IMR-90 (cell line): ENCODE measurements around the gene ARTN. TPM values are rescaled to one million over a fixed set of nuclear protein-coding genes. Genes with fewer than 3 reads are reported as not detected.

Experiments
- ATAC-seq: fragments of 200-7000 bp; cut with Tn5 transposase; 2 replicates; pipeline ENCODE4 v1.9.1; 2020; ENCODE audit warnings: low read depth, mild to moderate bottlenecking, moderate library complexity
- BruUV-seq: library from RNA; stranded (reverse); fragments of 400-500 nt; replicated peaks from 2 replicates; lab custom pipeline; 2021; lab: Mats Ljungman, UMichigan
- CTCF ChIA-PET: fragments of 300-600 bp; formaldehyde crosslinking; extraction: SDS; loops from one replicate; lab custom pipeline; 2021; ENCODE audit warnings: antibody characterized with exemption; lab: Yijun Ruan, JAX
- POLR2A ChIA-PET: fragments of 300-600 bp; sonication (Branson Sonifier 250); formaldehyde crosslinking; loops from one replicate; lab custom pipeline; 2022; ENCODE audit warnings: antibody characterized with exemption; ENCODE audit not compliant: unreplicated experiment; lab: Charles Lee
- DNase-seq: peaks from one replicate; pipeline ENCODE4 v3.0.0; 2013
- H2AFZ ChIP-seq: replicated peaks from 2 replicates; pipeline ENCODE3; 2013; ENCODE audit warnings: low read length, mild to moderate bottlenecking; ENCODE audit not compliant: poor library complexity
- H2AK5ac ChIP-seq: 2 replicates; pipeline ENCODE4 v1.6.1; 2013; ENCODE audit warnings: low read depth, low read length, inconsistent platforms
- H2AK9ac ChIP-seq: replicated peaks from 2 replicates; pipeline ENCODE3; 2013; ENCODE audit warnings: mild to moderate bottlenecking, low read depth, low read length, moderate library complexity; ENCODE audit not compliant: poor library complexity
- H2BK120ac ChIP-seq: 2 replicates; pipeline ENCODE4 v1.6.1; 2013; ENCODE audit warnings: low read depth, low read length, inconsistent platforms
- H2BK15ac ChIP-seq: 3 replicates; pipeline ENCODE4 v1.6.1; 2013; ENCODE audit warnings: low read depth, low read length, inconsistent platforms
- H2BK20ac ChIP-seq: 2 replicates; pipeline ENCODE4 v1.6.1; 2013; ENCODE audit warnings: low read depth, mild to moderate bottlenecking, inconsistent platforms, low read length, moderate library complexity
- H2BK5ac ChIP-seq: 2 replicates; pipeline ENCODE4 v1.6.1; 2013; ENCODE audit warnings: mild to moderate bottlenecking, low read depth, low read length, inconsistent platforms; ENCODE audit not compliant: poor library complexity, severe bottlenecking
- H3K14ac ChIP-seq: replicated peaks from 2 replicates; pipeline ENCODE4 v1.6.1; 2013; ENCODE audit warnings: low read depth, low read length, inconsistent platforms
- H3K18ac ChIP-seq: 2 replicates; pipeline ENCODE4 v1.6.1; 2013; ENCODE audit warnings: low read depth, low read length, control low read depth
- H3K23ac ChIP-seq: 2 replicates; pipeline ENCODE4 v1.6.1; 2013; ENCODE audit warnings: low read depth, low read length, inconsistent platforms
- H3K27ac ChIP-seq: 2 replicates; pipeline ENCODE4 v1.5.1; 2013; ENCODE audit warnings: mild to moderate bottlenecking, control low read depth, low read length; ENCODE audit not compliant: insufficient read depth
- H3K27me3 ChIP-seq: 2 replicates; pipeline ENCODE4 v1.6.1; 2013; ENCODE audit warnings: low read length; ENCODE audit not compliant: control insufficient read depth, insufficient read depth
- H3K36me3 ChIP-seq: 2 replicates; pipeline ENCODE4 v1.6.1; 2013; ENCODE audit warnings: low read length, mixed read lengths; ENCODE audit not compliant: control insufficient read depth, insufficient read depth
- H3K4ac ChIP-seq: 2 replicates; pipeline ENCODE4 v1.6.1; 2013; ENCODE audit warnings: low read depth, low read length, inconsistent platforms
- H3K4me1 ChIP-seq: 2 replicates; pipeline ENCODE4 v1.6.1; 2013; ENCODE audit warnings: low read length, mixed read lengths; ENCODE audit not compliant: control insufficient read depth, insufficient read depth
- H3K4me2 ChIP-seq: 2 replicates; pipeline ENCODE4 v1.6.1; 2013; ENCODE audit warnings: low read depth, mild to moderate bottlenecking, control low read depth, low read length, moderate library complexity
- H3K4me3 ChIP-seq: 2 replicates; pipeline ENCODE4 v1.5.1; 2013; ENCODE audit warnings: low read depth, mild to moderate bottlenecking, control low read depth, low read length, moderate library complexity; ENCODE audit not compliant: insufficient read depth
- H3K56ac ChIP-seq: 2 replicates; pipeline ENCODE4 v1.6.1; 2013; ENCODE audit warnings: low read length, inconsistent platforms; ENCODE audit not compliant: insufficient read depth; ENCODE audit errors: extremely low read depth
- H3K79me1 ChIP-seq, 2 experiments: 2 replicates each; pipeline ENCODE4 v1.6.1; 2013; ENCODE audit warnings: low read length in 2 of 2, inconsistent platforms in 1 of 2, low read depth in 1 of 2
- H3K9ac ChIP-seq: 2 replicates; pipeline ENCODE4 v1.6.1; 2013; ENCODE audit warnings: low read depth, low read length, control low read depth
- H3K9me1 ChIP-seq: 2 replicates; pipeline ENCODE4 v1.6.1; 2013; ENCODE audit warnings: low read length, inconsistent platforms; ENCODE audit not compliant: insufficient read depth
- H3K9me3 ChIP-seq: 2 replicates; pipeline ENCODE4 v1.6.1; 2013; ENCODE audit warnings: low read length; ENCODE audit not compliant: control insufficient read depth, insufficient read depth
- H4K20me1 ChIP-seq: 2 replicates; pipeline ENCODE4 v1.6.1; 2013; ENCODE audit warnings: low read length, inconsistent platforms; ENCODE audit not compliant: insufficient read depth
- H4K5ac ChIP-seq: 2 replicates; pipeline ENCODE4 v1.6.1; 2013; ENCODE audit warnings: mild to moderate bottlenecking, low read depth, low read length, control low read depth
- H4K8ac ChIP-seq, 2 experiments: 2 replicates each; pipeline ENCODE4 v1.6.1; 2013; ENCODE audit warnings: low read depth in 2 of 2, low read length in 2 of 2, control low read depth in 1 of 2, inconsistent platforms in 1 of 2
- H4K91ac ChIP-seq: 2 replicates; pipeline ENCODE4 v1.6.1; 2013; ENCODE audit warnings: low read depth, low read length, inconsistent platforms; ENCODE audit not compliant: insufficient read depth
- CHD1 ChIP-seq: IDR thresholded peaks from 2 replicates; pipeline ENCODE4 v1.6.1; 2012; ENCODE audit warnings: low read depth, low read length, improper control_type of control experiment
- MAFK ChIP-seq: IDR thresholded peaks from 2 replicates; pipeline ENCODE4 v1.6.1; 2012; ENCODE audit warnings: low read depth, low read length, improper control_type of control experiment
- MXI1 ChIP-seq: IDR thresholded peaks from 2 replicates; pipeline ENCODE4 v1.6.1; 2012; ENCODE audit warnings: low read depth, mild to moderate bottlenecking, low read length, moderate library complexity, borderline replicate concordance
- RFX5 ChIP-seq: IDR thresholded peaks from 2 replicates; pipeline ENCODE4 v1.8.0; 2012; ENCODE audit warnings: low read depth, mild to moderate bottlenecking, low read length, moderate library complexity
- WGBS, 2 experiments: methylation state at CpG; one replicate each; pipeline versions ENCODE4 v1.1.5 to v1.1.7; 2013; ENCODE audit warnings: missing lambda C conversion rate in 2 of 2; ENCODE audit not compliant: insufficient read length in 1 of 2; ENCODE audit errors: extremely low coverage in 2 of 2; 5-methylcytosine and 5-hydroxymethylcytosine counted together
- dilution Hi-C: fragments of 300-500 bp; cut with HindIII; formaldehyde crosslinking; loops from one replicate; pipeline ENCODE4 v1.14.3; 2018; ENCODE audit warnings: low sequenced_read_pairs; ENCODE audit not compliant: unreplicated experiment
- in situ Hi-C: fragments of 300-500 bp; cut with MboI; formaldehyde crosslinking; loops from 3 replicates; pipeline ENCODE4 v1.14.3; 2019; ENCODE audit warnings: low sequenced_read_pairs, inconsistent platforms, mixed read lengths
- intact Hi-C: fragments of 100-400 bp; cut with micrococcal nuclease; formaldehyde crosslinking; loops from 2 replicates; pipeline ENCODE4 v1.10.0; 2022
- polyA plus RNA-seq, 3 experiments: library from polyadenylated mRNA; depleted of rRNA; stranded (reverse); fragments of >200 nt; gene quantifications; 2 replicates each; pipeline ENCODE4 v1.2.3, GENCODE V29; 2012; ENCODE audit warnings: low replicate concordance in 1 of 3
- total RNA-seq: library from RNA; depleted of rRNA; stranded (reverse); fragments of >200 nt; gene quantifications from 2 replicates; pipeline ENCODE4 v1.2.3, GENCODE V29; 2012
- TF ChIP-seq, protein P1 (sequence below): fragments of 150-350 bp; IDR thresholded peaks from 2 replicates; pipeline ENCODE4 v1.6.1; 2016; ENCODE audit warnings: low read depth, mild to moderate bottlenecking, low read length, moderate library complexity, borderline replicate concordance

ARTN gene
- total and polyA plus RNA-seq, 2 of the 4 experiments (the other 2 are of a cell fraction), result 0.29 TPM; not detected in 1

DNA sequence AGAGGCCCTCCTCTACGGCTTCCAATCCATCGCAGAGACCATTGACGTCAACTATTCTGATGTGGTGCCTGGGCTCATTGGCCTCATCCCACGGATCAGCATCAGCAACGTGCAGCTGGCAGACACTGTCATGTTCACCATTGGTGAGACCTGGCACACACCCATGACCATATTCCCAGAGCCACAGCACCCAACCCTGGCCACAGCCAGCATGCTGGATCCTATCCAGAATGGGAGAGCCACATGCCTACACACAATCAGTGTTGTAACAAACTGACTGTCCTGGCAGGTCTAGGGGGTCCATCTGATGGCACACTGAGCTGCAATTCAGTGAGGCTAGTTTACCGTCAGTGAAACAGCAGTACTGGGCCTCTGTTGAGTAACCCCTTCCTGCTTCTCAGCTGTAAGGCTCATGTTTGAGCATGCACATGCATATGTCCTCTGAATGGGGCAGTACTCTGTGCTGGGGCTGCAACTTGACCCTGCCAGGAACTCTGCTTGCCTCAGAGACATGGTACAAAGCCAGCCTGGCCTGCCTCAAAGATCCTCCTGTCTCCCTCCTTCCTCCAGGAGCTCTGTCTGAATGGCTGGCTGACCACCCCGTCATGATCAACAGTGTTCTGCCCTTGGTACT is 23.9 kb downstream of the ARTN start:
- intact Hi-C loops (no loop called here), in situ Hi-C loops (loop anchor here (25.0 kb wide), 1 partner anchor 420 kb away; the partner anchor contains the start of gene PTPRF), dilution Hi-C loops (no loop called here)
- CTCF ChIA-PET, result no interaction called here
- 92% methylated on average over 6 of the region's 7 CpGs; no CpG with 5 or more reads in 1 of the 2 experiments for WGBS, 2 experiments
- H2BK5ac ChIP-seq, result no peak overlapping the region
- peaks cover 9 to 16% of the 10 kb centered on the region in 2 experiments for H3K79me1 ChIP-seq
- H3K18ac ChIP-seq, result no peak overlapping the region
- no peak for TF ChIP-seq CHD1
- TF ChIP-seq RFX5, result no peak
- TF ChIP-seq MXI1, result no peak
- TF ChIP-seq, protein P1, sequence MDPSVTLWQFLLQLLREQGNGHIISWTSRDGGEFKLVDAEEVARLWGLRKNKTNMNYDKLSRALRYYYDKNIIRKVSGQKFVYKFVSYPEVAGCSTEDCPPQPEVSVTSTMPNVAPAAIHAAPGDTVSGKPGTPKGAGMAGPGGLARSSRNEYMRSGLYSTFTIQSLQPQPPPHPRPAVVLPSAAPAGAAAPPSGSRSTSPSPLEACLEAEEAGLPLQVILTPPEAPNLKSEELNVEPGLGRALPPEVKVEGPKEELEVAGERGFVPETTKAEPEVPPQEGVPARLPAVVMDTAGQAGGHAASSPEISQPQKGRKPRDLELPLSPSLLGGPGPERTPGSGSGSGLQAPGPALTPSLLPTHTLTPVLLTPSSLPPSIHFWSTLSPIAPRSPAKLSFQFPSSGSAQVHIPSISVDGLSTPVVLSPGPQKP, result no peak
- no peak for TF ChIP-seq MAFK
- no TSS peak for BruUV-seq
- H3K4ac ChIP-seq, result no peak overlapping the region
- peaks cover 39% of the 10 kb centered on the region for H3K36me3 ChIP-seq
- H4K20me1 ChIP-seq, result peaks cover 26% of the 10 kb centered on the region
- H4K8ac ChIP-seq, result no peak overlapping the region
- H4K5ac ChIP-seq, result no peak overlapping the region
- H3K9me1 ChIP-seq, result peaks cover 13% of the 10 kb centered on the region; the same call in 1 of the 2 replicates
- no peak overlapping the region for H3K4me2 ChIP-seq
- H2AK5ac ChIP-seq, result no peak overlapping the region
- H2AK9ac ChIP-seq, result peak overlapping the region; percentile 45
- no peaks in the 10 kb centered on the region for H3K4me1 ChIP-seq
- H3K14ac ChIP-seq, result no peak overlapping the region
- H3K4me3 ChIP-seq, result no peak overlapping the region
- no peak overlapping the region for H3K56ac ChIP-seq
- H4K91ac ChIP-seq, result no peak overlapping the region
- DNase-seq (no peak), ATAC-seq (no peak)
- no peak overlapping the region for H2BK120ac ChIP-seq
- POLR2A ChIA-PET, result no interaction called here
- H3K9ac ChIP-seq, result no peak overlapping the region
- no peaks in the 10 kb centered on the region for H3K27me3 ChIP-seq
- H2BK20ac ChIP-seq, result no peak overlapping the region
- H2AFZ ChIP-seq, result no peak overlapping the region
- no peak overlapping the region for H2BK15ac ChIP-seq
- no peak overlapping the region for H3K23ac ChIP-seq
- no peak overlapping the region for H3K27ac ChIP-seq
- no peaks in the 10 kb centered on the region for H3K9me3 ChIP-seq
